Neural cell (in vitro differentiated cells): ENCODE measurements around the gene TDRD3. TPM values are rescaled to one million over a fixed set of nuclear protein-coding genes. Genes with fewer than 3 reads are reported as not detected.

Experiments used
- H2AFZ ChIP-seq: fragments of 200-600, 300-800 bp; sonication (generic), shearing (Covaris generic); 2 replicates; pipeline ENCODE4 v1.6.0; 2014; ENCODE audit warnings: low read depth, mild to moderate bottlenecking, antibody characterized with exemption, low read length, moderate library complexity
- H3F3A ChIP-seq: fragments of 200-600 bp; shearing (Covaris generic); 2 replicates; pipeline ENCODE4 v1.6.1; 2016; ENCODE audit warnings: mild to moderate bottlenecking, moderate library complexity, mixed read lengths, antibody characterized with exemption, low read length; ENCODE audit not compliant: insufficient read depth, poor library complexity, severe bottlenecking
- H3K27ac ChIP-seq: fragments of 200-600, 300-800 bp; sonication (generic), shearing (Covaris generic); 2 replicates; pipeline ENCODE4 v1.5.1; 2014; ENCODE audit warnings: mild to moderate bottlenecking, low read length, moderate library complexity
- H3K27me3 ChIP-seq: fragments of 300-800, 200-600 bp; sonication (generic), shearing (Covaris generic); 2 replicates; pipeline ENCODE4 v1.6.0; 2014; ENCODE audit warnings: mild to moderate bottlenecking, low read depth, low read length, moderate library complexity; ENCODE audit not compliant: insufficient read depth
- H3K36me3 ChIP-seq: fragments of 300-800, 200-600 bp; sonication (generic), shearing (Covaris generic); 2 replicates; pipeline ENCODE4 v1.5.1; 2014; ENCODE audit warnings: mild to moderate bottlenecking, antibody characterized with exemption, low read length, moderate library complexity; ENCODE audit not compliant: insufficient read depth
- H3K4me2 ChIP-seq: fragments of 300-800, 200-600 bp; sonication (generic), shearing (Covaris generic); 2 replicates; pipeline ENCODE4 v1.6.0; 2014; ENCODE audit warnings: mild to moderate bottlenecking, low read length
- H3K4me3 ChIP-seq: fragments of 300-800, 200-600 bp; sonication (generic), shearing (Covaris generic); 2 replicates; pipeline ENCODE4 v1.5.1; 2014; ENCODE audit warnings: mild to moderate bottlenecking, low read length, moderate library complexity
- H3K79me2 ChIP-seq: fragments of 200-600 bp; shearing (Covaris generic); replicated peaks from 2 replicates; pipeline ENCODE4 v1.6.0; 2014; ENCODE audit warnings: mild to moderate bottlenecking, low read length, moderate library complexity; ENCODE audit not compliant: insufficient read depth
- H3K9ac ChIP-seq: fragments of 300-800, 200-600 bp; sonication (generic), shearing (Covaris generic); 2 replicates; pipeline ENCODE4 v1.6.1; 2016; ENCODE audit warnings: mild to moderate bottlenecking, low read length, mixed read lengths
- H3K9me2 ChIP-seq: fragments of 200-600 bp; shearing (Covaris generic); 2 replicates; pipeline ENCODE4 v1.6.1; 2016; ENCODE audit warnings: mild to moderate bottlenecking, low read length, mixed read lengths; ENCODE audit not compliant: insufficient read depth
- H3K9me3 ChIP-seq: fragments of 200-600, 300-800 bp; sonication (generic), shearing (Covaris generic); 2 replicates; pipeline ENCODE4 v1.6.1; 2016; ENCODE audit warnings: mild to moderate bottlenecking, mixed run types, low read length, moderate library complexity, mixed read lengths
- H4K20me1 ChIP-seq: fragments of 200-600 bp; shearing (Covaris generic); 2 replicates; pipeline ENCODE4 v1.6.1; 2016; ENCODE audit warnings: mild to moderate bottlenecking, mixed run types; ENCODE audit not compliant: insufficient read depth
- CTCF ChIP-seq: fragments of 450-650 bp; IDR thresholded peaks from 2 replicates; pipeline ENCODE4 v1.5.1; 2014; ENCODE audit warnings: antibody characterized with exemption, mild to moderate bottlenecking, moderate library complexity; ENCODE audit not compliant: poor library complexity, severe bottlenecking
- EP300 ChIP-seq: fragments of 450-650 bp; conservative IDR thresholded peaks from 2 replicates; pipeline ENCODE4 v1.6.1; 2014; ENCODE audit warnings: antibody characterized with exemption, mild to moderate bottlenecking, moderate library complexity; ENCODE audit not compliant: poor library complexity, severe bottlenecking
- EZH2 ChIP-seq: fragments of 200-600, 300-800 bp; shearing (Covaris generic), sonication (generic); IDR thresholded peaks from 2 replicates; pipeline ENCODE4 v1.6.1; 2014; ENCODE audit warnings: antibody characterized with exemption, low read length, borderline replicate concordance, mild to moderate bottlenecking; ENCODE audit not compliant: insufficient read depth, poor library complexity, severe bottlenecking
- MXI1 ChIP-seq: fragments of 450-650 bp; conservative IDR thresholded peaks from 2 replicates; pipeline ENCODE4 v1.6.1; 2014; ENCODE audit warnings: antibody characterized with exemption, mild to moderate bottlenecking; ENCODE audit not compliant: poor library complexity, severe bottlenecking
- POLR2AphosphoS5 ChIP-seq: IDR thresholded peaks from 2 replicates; pipeline ENCODE4 v1.6.1; 2012
- RAD21 ChIP-seq: fragments of 450-650 bp; conservative IDR thresholded peaks from 2 replicates; pipeline ENCODE4 v1.6.1; 2014; ENCODE audit warnings: antibody characterized with exemption, mild to moderate bottlenecking, moderate library complexity
- REST ChIP-seq: IDR thresholded peaks from 2 replicates; pipeline ENCODE4 v1.6.1; 2012; ENCODE audit warnings: borderline replicate concordance
- SMC3 ChIP-seq: fragments of 450-650 bp; conservative IDR thresholded peaks from 2 replicates; pipeline ENCODE4 v1.6.1; 2014; ENCODE audit warnings: antibody characterized with exemption, mild to moderate bottlenecking, moderate library complexity; ENCODE audit not compliant: poor library complexity
- TAF1 ChIP-seq: IDR thresholded peaks from 2 replicates; pipeline ENCODE4 v1.6.1; 2012; ENCODE audit warnings: low read depth
- polyA plus RNA-seq: library from polyadenylated mRNA; depleted of rRNA; stranded (reverse); fragments of >200 nt; gene quantifications from 2 replicates; pipeline ENCODE4 v1.2.3, GENCODE V29; 2014

TDRD3 gene
- polyA plus RNA-seq, 1 donor from 2014 or later = 10.0 TPM

GRCh38 chr13:60397704-60398378, 821 bp downstream of the TDRD3 start:
- Histone ChIP-seq H4K20me1 (no peaks in the 10 kb centered on the region), H3K27me3 (no peaks in the 10 kb centered on the region), H3K9me2 (no peaks in the 10 kb centered on the region), H3K9ac (peak overlapping the region; percentile 55), H2AFZ (peak overlapping the region; percentile 11), H3K9me3 (no peaks in the 10 kb centered on the region), H3K4me2 (peak overlapping the region; percentile 35), H3K4me3 (peak overlapping the region; percentile 78), H3K36me3 (no peaks in the 10 kb centered on the region), H3K27ac (no peak overlapping the region), H3K79me2 (peaks cover 28% of the 10 kb centered on the region), H3F3A (no peaks in the 10 kb centered on the region)
- TF ChIP-seq REST (peak; percentile 48), MXI1 (peak; percentile 34), TAF1 (no peak), POLR2AphosphoS5 (no peak)

GRCh38 chr13:60398379-60398891, 1.4 kb downstream of the TDRD3 start:
- Histone ChIP-seq H3K9me2 (no peaks in the 10 kb centered on the region), H3K36me3 (no peaks in the 10 kb centered on the region), H3K9ac (peak overlapping the region; percentile 55), H3K4me2 (peak overlapping the region; percentile 35), H3F3A (no peaks in the 10 kb centered on the region), H3K79me2 (peaks cover 31% of the 10 kb centered on the region), H3K9me3 (no peaks in the 10 kb centered on the region), H2AFZ (peak overlapping the region; percentile 11), H4K20me1 (no peaks in the 10 kb centered on the region), H3K4me3 (peak overlapping the region; percentile 78), H3K27ac (no peak overlapping the region), H3K27me3 (no peaks in the 10 kb centered on the region)
- TF ChIP-seq RAD21 (no peak), EZH2 (no peak), MXI1 (no peak), CTCF (no peak), REST (no peak), TAF1 (no peak), SMC3 (no peak), POLR2AphosphoS5 (no peak), EP300 (no peak)
